ENCODE measurements around the gene HDAC9.

HDAC9 gene

GRCh38 chr7:18521945-18522566 is 26.5 kb downstream of the HDAC9 start:
- TF ChIP-seq, protein P1, sequence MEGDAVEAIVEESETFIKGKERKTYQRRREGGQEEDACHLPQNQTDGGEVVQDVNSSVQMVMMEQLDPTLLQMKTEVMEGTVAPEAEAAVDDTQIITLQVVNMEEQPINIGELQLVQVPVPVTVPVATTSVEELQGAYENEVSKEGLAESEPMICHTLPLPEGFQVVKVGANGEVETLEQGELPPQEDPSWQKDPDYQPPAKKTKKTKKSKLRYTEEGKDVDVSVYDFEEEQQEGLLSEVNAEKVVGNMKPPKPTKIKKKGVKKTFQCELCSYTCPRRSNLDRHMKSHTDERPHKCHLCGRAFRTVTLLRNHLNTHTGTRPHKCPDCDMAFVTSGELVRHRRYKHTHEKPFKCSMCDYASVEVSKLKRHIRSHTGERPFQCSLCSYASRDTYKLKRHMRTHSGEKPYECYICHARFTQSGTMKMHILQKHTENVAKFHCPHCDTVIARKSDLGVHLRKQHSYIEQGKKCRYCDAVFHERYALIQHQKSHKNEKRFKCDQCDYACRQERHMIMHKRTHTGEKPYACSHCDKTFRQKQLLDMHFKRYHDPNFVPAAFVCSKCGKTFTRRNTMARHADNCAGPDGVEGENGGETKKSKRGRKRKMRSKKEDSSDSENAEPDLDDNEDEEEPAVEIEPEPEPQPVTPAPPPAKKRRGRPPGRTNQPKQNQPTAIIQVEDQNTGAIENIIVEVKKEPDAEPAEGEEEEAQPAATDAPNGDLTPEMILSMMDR (IDR thresholded peaks at IDR 0.05; ENCODE audit: extremely low read depth, missing control alignments) = no peak
- DNase-seq (ENCODE audit: low spot score) = peak; percentile 28

DNA sequence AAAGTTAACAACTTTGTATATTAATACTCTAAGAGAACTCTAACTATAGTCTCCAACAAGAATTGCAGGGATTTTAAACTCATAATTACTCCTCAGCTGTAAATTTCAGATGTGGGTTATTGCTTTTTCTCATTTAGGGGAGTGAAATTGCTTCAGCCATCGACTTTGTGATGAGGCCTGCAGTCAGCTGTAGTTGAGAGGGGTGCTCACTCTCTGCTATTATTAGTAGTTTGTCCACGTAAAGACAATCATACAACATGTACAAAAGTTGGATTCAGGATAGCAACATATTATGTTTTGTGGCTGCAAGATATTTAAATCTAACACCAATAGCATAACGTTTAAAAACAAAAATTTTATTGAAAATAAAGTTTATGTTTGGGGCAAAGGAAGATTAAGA is 28.7 kb downstream of the HDAC9 start:
- no peak for DNase-seq (ENCODE audit: low spot score)
- TF ChIP-seq, protein P1 (IDR thresholded peaks at IDR 0.05; ENCODE audit: extremely low read depth, missing control alignments) = no peak

DNA sequence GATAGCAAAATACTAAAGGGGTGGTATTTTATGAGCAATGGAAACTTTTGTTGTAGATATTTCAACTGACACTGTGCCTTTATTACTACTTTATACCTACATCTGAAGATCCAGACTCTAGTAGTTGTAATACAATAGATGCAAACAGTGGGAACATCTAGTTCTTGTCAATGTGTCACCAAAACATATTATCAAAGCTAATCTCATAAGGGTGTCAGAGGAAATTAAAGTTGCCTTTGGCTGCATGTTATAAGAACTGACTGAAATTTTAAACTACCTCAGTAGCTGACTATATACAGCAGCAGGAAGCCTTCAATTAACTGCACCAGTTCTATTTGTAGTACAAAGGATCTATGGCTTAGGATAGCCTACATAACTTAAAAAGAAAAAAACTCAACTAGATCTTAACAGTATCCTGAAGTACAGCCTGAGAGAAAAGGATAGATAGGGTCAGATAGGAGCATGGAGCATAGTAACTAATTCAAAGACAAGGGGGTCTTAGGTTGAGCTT is 30.9 kb downstream of the HDAC9 start:
- no peak for DNase-seq (ENCODE audit: low spot score)
- TF ChIP-seq, protein P1 (IDR thresholded peaks at IDR 0.05; ENCODE audit: extremely low read depth, missing control alignments) = no peak

- TF ChIP-seq, protein P1 (IDR thresholded peaks at IDR 0.05; ENCODE audit: extremely low read depth, missing control alignments) = no peak
Observed at GRCh38 chr7:18529239-18529638, 33.7 kb downstream of the HDAC9 start.

DNA sequence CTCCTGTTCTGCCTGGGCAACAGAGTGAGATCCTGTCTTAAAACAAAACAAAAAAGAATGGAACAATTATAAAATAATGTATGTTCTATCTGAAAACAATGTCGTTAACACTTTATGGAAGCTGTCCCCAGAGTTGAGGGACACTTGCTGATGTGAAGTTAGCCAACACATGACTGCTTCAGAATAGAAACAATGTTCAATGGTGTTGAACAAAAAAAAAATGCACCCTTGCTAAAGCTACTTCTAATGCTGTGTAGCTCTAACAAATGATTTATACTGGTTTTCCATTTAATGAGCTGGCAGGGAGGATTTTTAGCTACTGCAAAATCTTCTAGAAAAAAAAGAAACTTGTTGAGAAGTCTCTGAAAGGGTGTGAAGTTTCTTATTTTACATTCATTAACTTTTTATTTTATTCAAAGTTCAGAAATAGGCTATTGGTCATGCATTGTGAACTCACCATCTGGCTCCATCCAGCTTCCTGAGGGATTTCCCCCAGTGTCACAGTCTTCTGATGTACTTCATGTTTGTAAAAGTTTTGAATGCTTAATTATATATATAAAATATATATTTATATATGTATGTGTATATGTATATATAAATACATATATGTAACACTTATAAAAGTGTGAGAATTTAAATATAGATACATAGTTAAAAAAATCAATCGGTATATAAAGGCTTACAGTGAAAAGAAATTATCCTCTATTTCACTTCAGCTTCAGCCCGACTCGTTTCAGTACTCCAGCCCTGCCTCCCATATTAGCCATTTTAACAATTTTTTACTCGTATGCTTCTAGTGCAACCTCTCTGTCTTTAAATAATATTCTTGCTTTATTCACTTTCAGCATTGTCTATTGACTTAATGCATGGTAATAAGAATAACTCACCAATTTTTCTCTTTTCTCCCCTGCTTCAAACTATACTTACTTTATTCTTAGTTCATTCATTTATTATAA is 35.0 kb downstream of the HDAC9 start:
- no peak for DNase-seq (ENCODE audit: low spot score)
- TF ChIP-seq, protein P1 (IDR thresholded peaks at IDR 0.05; ENCODE audit: extremely low read depth, missing control alignments) = no peak

More at GRCh38 chr7:18529239-18529638, 33.7 kb downstream of the HDAC9 start:
- no peak for DNase-seq (ENCODE audit: low spot score)

- no peak for DNase-seq (ENCODE audit: low spot score)
- TF ChIP-seq, protein P1 (IDR thresholded peaks at IDR 0.05; ENCODE audit: extremely low read depth, missing control alignments) = no peak
Observed at GRCh38 chr7:18531539-18531938, 36.0 kb downstream of the HDAC9 start.

GRCh38 chr7:18532813-18533212 is 37.3 kb downstream of the HDAC9 start:
- TF ChIP-seq, protein P1 (IDR thresholded peaks at IDR 0.05; ENCODE audit: extremely low read depth, missing control alignments) = no peak
- DNase-seq (ENCODE audit: low spot score) = no peak
